DND-41 (cell line): Measurements from ENCODE around the gene DPPA4.

ENCODE experiments used
- EZH2 ChIP-seq: IDR thresholded peaks from 3 replicates; pipeline ENCODE4 v1.6.1; 2012; ENCODE audit warnings: borderline replicate concordance, low read depth, mild to moderate bottlenecking, moderate library complexity, low read length, inconsistent platforms; ENCODE audit not compliant: severe bottlenecking
- TF ChIP-seq, protein P1 (sequence below): IDR thresholded peaks from 2 replicates; pipeline ENCODE4 v1.5.1; 2012; ENCODE audit warnings: borderline replicate concordance, low read length, moderate library complexity, mild to moderate bottlenecking; ENCODE audit not compliant: poor library complexity, severe bottlenecking; ENCODE audit errors: extremely low read depth

DNA sequence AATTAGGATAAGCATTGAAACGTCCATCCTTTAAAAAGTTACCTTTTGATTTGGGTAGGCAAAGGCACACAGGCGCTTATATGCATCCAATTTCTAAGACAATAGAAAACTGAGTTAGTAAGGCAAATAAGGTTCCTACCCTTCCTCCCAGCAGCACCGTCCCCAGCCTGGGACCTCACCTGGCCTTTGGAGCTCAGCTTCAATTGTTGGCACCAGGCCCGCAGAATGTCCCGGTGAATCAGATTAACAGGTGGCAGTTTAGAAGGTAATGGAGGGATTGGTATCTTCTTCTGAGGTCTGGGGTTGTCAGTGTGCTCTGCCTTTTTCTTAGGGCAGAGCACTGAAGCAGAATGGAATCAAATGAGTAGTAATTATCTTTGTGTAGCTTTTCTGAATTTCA, 5.7 kb downstream of the DPPA4 start:
- TF ChIP-seq, protein P1, sequence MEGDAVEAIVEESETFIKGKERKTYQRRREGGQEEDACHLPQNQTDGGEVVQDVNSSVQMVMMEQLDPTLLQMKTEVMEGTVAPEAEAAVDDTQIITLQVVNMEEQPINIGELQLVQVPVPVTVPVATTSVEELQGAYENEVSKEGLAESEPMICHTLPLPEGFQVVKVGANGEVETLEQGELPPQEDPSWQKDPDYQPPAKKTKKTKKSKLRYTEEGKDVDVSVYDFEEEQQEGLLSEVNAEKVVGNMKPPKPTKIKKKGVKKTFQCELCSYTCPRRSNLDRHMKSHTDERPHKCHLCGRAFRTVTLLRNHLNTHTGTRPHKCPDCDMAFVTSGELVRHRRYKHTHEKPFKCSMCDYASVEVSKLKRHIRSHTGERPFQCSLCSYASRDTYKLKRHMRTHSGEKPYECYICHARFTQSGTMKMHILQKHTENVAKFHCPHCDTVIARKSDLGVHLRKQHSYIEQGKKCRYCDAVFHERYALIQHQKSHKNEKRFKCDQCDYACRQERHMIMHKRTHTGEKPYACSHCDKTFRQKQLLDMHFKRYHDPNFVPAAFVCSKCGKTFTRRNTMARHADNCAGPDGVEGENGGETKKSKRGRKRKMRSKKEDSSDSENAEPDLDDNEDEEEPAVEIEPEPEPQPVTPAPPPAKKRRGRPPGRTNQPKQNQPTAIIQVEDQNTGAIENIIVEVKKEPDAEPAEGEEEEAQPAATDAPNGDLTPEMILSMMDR, result no peak
- no peak for TF ChIP-seq EZH2
